ENCODE data around the gene ETV6. TPM values are rescaled to one million over a fixed set of nuclear protein-coding genes. Genes with fewer than 3 reads are reported as not detected.

ETV6 gene
- total and polyA plus RNA-seq, 2 of the 8 experiments (the other 6 are each of a cell fraction or from before 2014, with no cell fraction given) = 5.5 to 23.9 TPM

DNA sequence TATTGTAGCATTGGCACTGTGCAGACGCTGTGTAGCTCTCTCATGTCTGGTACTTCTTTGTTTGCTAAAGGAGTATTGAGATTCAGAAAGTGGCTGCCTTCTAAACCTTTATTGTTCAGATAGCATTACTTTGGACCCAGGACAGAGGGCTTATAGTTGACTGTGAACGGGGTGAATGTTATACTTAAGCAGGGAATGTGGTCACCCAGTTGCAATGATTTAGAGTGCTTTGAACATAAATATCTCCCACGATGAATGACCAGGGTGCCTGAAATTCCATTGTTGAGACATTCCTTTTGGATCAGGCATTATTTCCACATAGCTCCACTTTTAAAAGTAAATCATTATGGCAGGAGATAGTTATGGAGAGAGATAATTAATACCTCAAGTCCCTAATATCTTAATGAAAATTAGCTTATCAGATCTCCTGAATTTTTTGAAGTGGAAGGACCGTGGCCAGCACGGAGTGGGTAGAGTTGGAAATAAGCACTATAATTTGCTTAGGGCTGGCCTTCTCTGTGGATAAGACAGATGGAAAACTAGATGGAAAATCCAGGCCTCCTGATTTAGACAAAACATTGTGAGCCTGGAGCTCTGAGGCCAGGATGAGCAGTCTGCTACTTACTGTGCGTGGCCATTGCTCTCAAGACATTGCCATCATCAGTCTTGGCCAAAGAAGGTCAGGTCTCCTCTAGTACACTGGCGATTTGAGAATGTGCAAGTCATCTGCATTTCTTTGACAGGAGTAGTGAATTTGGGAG lies 114.5 kb downstream of the ETV6 start:
- Histone ChIP-seq H4K20me1 (replicated peaks in 1 of 2; ENCODE audit: control insufficient read depth in 1 of 2, insufficient read depth in 2 of 2, low read length in 2 of 2) (no peaks in the 10 kb centered on the region), H3K56ac (replicated peaks; ENCODE audit: insufficient read length, low read depth, low read length) (no peak overlapping the region), H4K5ac (ENCODE audit: insufficient read length, low read depth, low read length) (no peak overlapping the region), H3K18ac (ENCODE audit: extremely low read depth, low read length) (peak overlapping the region; percentile 52; the same call in 1 of the 2 replicates), H4K8ac (ENCODE audit: extremely low read depth, insufficient read depth, low read length) (no peak overlapping the region), H2AK5ac (ENCODE audit: low read depth, low read length) (no peak overlapping the region), H2AFZ (ENCODE audit: low read length) (no peak overlapping the region), H3K4me2 (ENCODE audit: insufficient read depth in 1 of 2, low read depth in 2 of 2, low read length in 2 of 2) (no peak overlapping the region), H3K4me3 (ENCODE audit: extremely low read depth in 1 of 4, insufficient read depth in 2 of 4, low read depth in 3 of 4, low read length in 4 of 4) (no peak overlapping the region), H4K91ac (replicated peaks; ENCODE audit: insufficient read length, low read length) (no peak overlapping the region), H3K9ac (replicated peaks in 1 of 4; ENCODE audit: extremely low read depth in 1 of 4, low read depth in 3 of 4, low read length in 3 of 4) (no peak overlapping the region), H3K4me1 (replicated peaks in 1 of 4; ENCODE audit: control insufficient read depth in 3 of 4, insufficient read depth in 4 of 4, low read length in 3 of 4) (peaks cover 7 to 27% (median 9%) of the 10 kb centered on the region in 4 experiments), H2BK5ac (ENCODE audit: low read depth, low read length) (no peak overlapping the region), H3K79me1 (ENCODE audit: low read depth, low read length) (no peaks in the 10 kb centered on the region), H2BK15ac (ENCODE audit: low read length) (no peak overlapping the region), H3K36me3 (ENCODE audit: control insufficient read depth in 2 of 4, insufficient read depth in 4 of 4, low read length in 3 of 4) (no peaks in the 10 kb centered on the region; a peak in 1 of 8 replicates), H3K79me2 (ENCODE audit: control insufficient read depth in 1 of 2, insufficient read depth in 2 of 2, low read length in 2 of 2) (0 out of 4 replicates have a peak, but pooled peaks cover 0 to 3% of the 10 kb centered on the region in 2 experiments), H2BK20ac (ENCODE audit: low read length) (no peak overlapping the region), H3K27ac (ENCODE audit: low read depth, low read length) (no peak overlapping the region), H2BK120ac (replicated peaks; ENCODE audit: low read depth, low read length) (no peak overlapping the region), H2BK12ac (ENCODE audit: low read depth, low read length) (no peak overlapping the region), H3K23ac (ENCODE audit: insufficient read length) (no peak overlapping the region), H3K4ac (replicated peaks; ENCODE audit: insufficient read length, low read depth, low read length) (no peak overlapping the region), H3K27me3 (replicated peaks in 1 of 4; ENCODE audit: control insufficient read depth in 3 of 4, extremely low read depth in 1 of 4, insufficient read depth in 3 of 4, low read length in 3 of 4) (no peaks in the 10 kb centered on the region), H3K14ac (ENCODE audit: insufficient read length) (no peak overlapping the region), H3K9me3 (ENCODE audit: insufficient read depth in 2 of 2, low read depth in 1 of 2, low read length in 1 of 2) (no peaks in the 10 kb centered on the region), H3K23me2 (ENCODE audit: low read depth, low read length) (no peaks in the 10 kb centered on the region)
- DNase-seq (ENCODE audit: low read depth in 1 of 2, low spot score in 2 of 2) (no peak), FAIRE-seq (no peak)
- 91% methylated on average over 7 of the region's 7 CpGs; no CpG with 5 or more reads in 1 of the 2 experiments for WGBS, 2 experiments (ENCODE audit: extremely low coverage in 1 of 2, insufficient coverage in 1 of 2, insufficient read length in 1 of 2, insufficient replicate concordance in 2 of 2, low coverage in 1 of 2, low lambda C conversion rate in 2 of 2, missing lambda C conversion rate in 1 of 2)
- POLR2A ChIA-PET (ENCODE audit: partially characterized antibody) = interaction anchor here (1.6 to 2.7 kb wide), 3 partner anchors 16 to 48 kb away, joined by 3 to 7 read pairs (median 6); no protein-coding TSS in a partner anchor
- CTCF ChIA-PET (ENCODE audit: partially characterized antibody) = interaction anchor here (0.9 to 1.6 kb wide), 7 partner anchors 11 to 270 kb away, joined by 3 to 6 read pairs (median 5); no protein-coding TSS in a partner anchor
- no peak for TF ChIP-seq RXRA (IDR thresholded peaks at IDR 0.05; ENCODE audit: insufficient read depth, low read depth, low read length)
- TF ChIP-seq HDAC6 (IDR thresholded peaks at IDR 0.05; ENCODE audit: low read depth, low read length) = no peak
- TF ChIP-seq BACH1 (IDR thresholded peaks at IDR 0.05; ENCODE audit: low read length) = no peak
- no peak for TF ChIP-seq MAFK (IDR thresholded peaks at IDR 0.05; ENCODE audit: low read depth, low read length)
- TF ChIP-seq EGR1 (IDR thresholded peaks at IDR 0.05; ENCODE audit: borderline replicate concordance, low read depth, low read length) = no peak
- no peak for TF ChIP-seq PHF8 (conservative IDR thresholded peaks at IDR 0.05; ENCODE audit: low read depth, low read length)
- TF ChIP-seq GTF2F1 (IDR thresholded peaks at IDR 0.05; ENCODE audit: borderline replicate concordance, low read depth, low read length) = no peak
- no peak for TF ChIP-seq SP2 (IDR thresholded peaks at IDR 0.05; ENCODE audit: low read length)
- TF ChIP-seq, protein P1, sequence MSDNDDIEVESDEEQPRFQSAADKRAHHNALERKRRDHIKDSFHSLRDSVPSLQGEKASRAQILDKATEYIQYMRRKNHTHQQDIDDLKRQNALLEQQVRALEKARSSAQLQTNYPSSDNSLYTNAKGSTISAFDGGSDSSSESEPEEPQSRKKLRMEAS (IDR thresholded peaks at IDR 0.05) = no peak
- TF ChIP-seq POLR2A (IDR thresholded peaks at IDR 0.05; ENCODE audit: control extremely low read depth in 1 of 2, low read depth in 2 of 2, low read length in 2 of 2) = no peak
- no peak for TF ChIP-seq YY1 (IDR thresholded peaks at IDR 0.05; ENCODE audit: low read depth, low read length)
- no peak for TF ChIP-seq RBBP5 (IDR thresholded peaks at IDR 0.05; ENCODE audit: borderline replicate concordance, low read depth, low read length)
- no peak for TF ChIP-seq JUN (IDR thresholded peaks at IDR 0.05; ENCODE audit: low read depth, low read length)
- TF ChIP-seq TEAD4 (IDR thresholded peaks at IDR 0.05; ENCODE audit: low read depth, low read length) = no peak

Data from H1 (cell line).